ENCODE measurements around the gene SH3PXD2B. TPM values are rescaled to one million over a fixed set of nuclear protein-coding genes. Genes with fewer than 3 reads are reported as not detected.

Gene SH3PXD2B
- total and polyA plus RNA-seq, 10 donors = 2.0 to 31.8 (median 9.9) TPM

DNA sequence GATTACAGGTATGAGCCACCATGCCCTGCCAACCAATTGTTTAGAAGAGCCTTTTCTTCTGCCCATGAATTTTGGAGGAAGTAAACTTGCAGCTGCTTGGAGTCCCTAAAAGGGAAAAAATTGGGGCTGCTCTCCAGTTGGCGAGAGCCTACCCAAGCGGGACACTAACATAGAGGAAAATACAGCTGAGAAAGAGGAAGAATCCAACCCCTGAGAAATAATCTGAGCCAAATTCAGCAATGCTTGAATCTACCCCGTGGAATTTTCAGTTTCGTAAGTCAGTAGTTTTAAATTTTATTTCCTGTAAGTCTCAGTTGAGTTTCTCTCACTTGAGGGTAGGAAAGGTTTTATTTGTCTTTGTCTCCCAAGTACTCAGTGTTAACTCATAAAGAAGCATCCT is 140.4 kb downstream of the SH3PXD2B start:
- intact Hi-C loops (cut with DNase I; ENCODE audit: low total_unique reads) = no loop called here
- no peak for DNase-seq
- TF ChIP-seq POLR2AphosphoS5 (IDR thresholded peaks at IDR 0.05) (no peak), POLR2A (IDR thresholded peaks at IDR 0.05) (no peak)
- TF ChIP-seq, protein P1, sequence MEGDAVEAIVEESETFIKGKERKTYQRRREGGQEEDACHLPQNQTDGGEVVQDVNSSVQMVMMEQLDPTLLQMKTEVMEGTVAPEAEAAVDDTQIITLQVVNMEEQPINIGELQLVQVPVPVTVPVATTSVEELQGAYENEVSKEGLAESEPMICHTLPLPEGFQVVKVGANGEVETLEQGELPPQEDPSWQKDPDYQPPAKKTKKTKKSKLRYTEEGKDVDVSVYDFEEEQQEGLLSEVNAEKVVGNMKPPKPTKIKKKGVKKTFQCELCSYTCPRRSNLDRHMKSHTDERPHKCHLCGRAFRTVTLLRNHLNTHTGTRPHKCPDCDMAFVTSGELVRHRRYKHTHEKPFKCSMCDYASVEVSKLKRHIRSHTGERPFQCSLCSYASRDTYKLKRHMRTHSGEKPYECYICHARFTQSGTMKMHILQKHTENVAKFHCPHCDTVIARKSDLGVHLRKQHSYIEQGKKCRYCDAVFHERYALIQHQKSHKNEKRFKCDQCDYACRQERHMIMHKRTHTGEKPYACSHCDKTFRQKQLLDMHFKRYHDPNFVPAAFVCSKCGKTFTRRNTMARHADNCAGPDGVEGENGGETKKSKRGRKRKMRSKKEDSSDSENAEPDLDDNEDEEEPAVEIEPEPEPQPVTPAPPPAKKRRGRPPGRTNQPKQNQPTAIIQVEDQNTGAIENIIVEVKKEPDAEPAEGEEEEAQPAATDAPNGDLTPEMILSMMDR (IDR thresholded peaks at IDR 0.05 in 8 of 11, conservative IDR thresholded peaks at IDR 0.05 in 3 of 11) = no peak
- Histone ChIP-seq H3K4me1 (no peaks in the 10 kb centered on the region), H3K4me3 (no peak overlapping the region), H3K27ac (no peak overlapping the region), H3K27me3 (replicated peaks in 1 of 7) (no peaks in the 10 kb centered on the region), H3K36me3 (no peaks in the 10 kb centered on the region), H3K9me3 (no peaks in the 10 kb centered on the region)
- 73 to 82% (median 75%) methylated on average over 4 of the region's 4 CpGs for WGBS, 5 donors

DNA sequence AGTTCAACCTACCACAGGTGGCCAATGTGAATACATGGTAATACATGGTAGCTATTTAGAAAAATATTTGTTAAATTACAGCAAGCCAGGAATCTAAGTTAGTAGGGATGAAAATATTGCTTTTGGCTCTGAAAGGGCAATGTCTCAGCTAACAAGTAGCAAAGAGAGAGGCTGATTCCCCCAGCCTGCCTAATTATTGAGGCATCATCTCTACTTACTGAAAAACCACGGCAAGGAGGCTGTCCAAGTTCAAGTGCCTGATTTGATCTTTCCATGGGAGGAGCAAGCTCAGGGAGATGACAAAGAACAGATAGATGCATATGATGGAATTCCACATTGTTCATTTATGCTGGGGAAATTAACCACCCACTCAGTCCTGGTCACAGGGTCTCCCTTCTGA is 142.0 kb downstream of the SH3PXD2B start:
- H3K27me3 ChIP-seq (replicated peaks in 1 of 7) = no peaks in the 10 kb centered on the region
- WGBS, 5 donors = 42 to 80% (median 68%) methylated on average over 1 of the region's 1 CpG
- TF ChIP-seq POLR2AphosphoS5 (IDR thresholded peaks at IDR 0.05) (no peak), POLR2A (IDR thresholded peaks at IDR 0.05) (no peak)
- TF ChIP-seq, protein P1 (IDR thresholded peaks at IDR 0.05 in 8 of 11, conservative IDR thresholded peaks at IDR 0.05 in 3 of 11) = no peak
- no peaks in the 10 kb centered on the region for H3K4me1 ChIP-seq
- no peaks in the 10 kb centered on the region for H3K9me3 ChIP-seq
- no peak for DNase-seq
- H3K36me3 ChIP-seq = no peaks in the 10 kb centered on the region
- H3K4me3 ChIP-seq = no peak overlapping the region
- H3K27ac ChIP-seq = no peak overlapping the region
- intact Hi-C loops (cut with DNase I; ENCODE audit: low total_unique reads) = no loop called here

DNA sequence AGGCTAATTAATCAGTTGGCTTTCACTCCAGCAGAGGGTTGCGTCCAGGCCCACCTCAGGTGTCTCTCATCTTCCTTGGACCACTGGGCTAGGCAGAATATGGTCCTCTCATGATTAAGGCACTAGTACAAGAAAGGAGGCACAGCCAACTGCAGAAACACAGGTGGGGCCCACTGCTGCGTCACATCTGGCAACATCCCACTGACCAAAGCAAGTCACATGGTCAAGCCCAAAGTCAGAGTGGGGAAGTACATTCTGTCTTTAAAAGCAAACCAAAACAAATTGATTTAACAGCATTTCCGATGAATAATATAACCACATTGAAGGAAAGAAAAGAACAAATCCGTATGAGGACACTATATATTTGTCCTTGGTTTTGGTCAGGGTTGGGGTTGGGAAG is 142.7 kb downstream of the SH3PXD2B start:
- no peak overlapping the region for H3K27ac ChIP-seq
- no peak for DNase-seq
- intact Hi-C loops (cut with DNase I; ENCODE audit: low total_unique reads) = no loop called here
- no peaks in the 10 kb centered on the region for H3K4me1 ChIP-seq
- 81 to 90% (median 87%) methylated on average over 4 of the region's 4 CpGs for WGBS, 5 donors
- no peaks in the 10 kb centered on the region for H3K27me3 ChIP-seq (replicated peaks in 1 of 7)
- H3K36me3 ChIP-seq = no peaks in the 10 kb centered on the region
- no peak overlapping the region for H3K4me3 ChIP-seq
- TF ChIP-seq POLR2A (IDR thresholded peaks at IDR 0.05) (no peak), POLR2AphosphoS5 (IDR thresholded peaks at IDR 0.05) (no peak)
- TF ChIP-seq, protein P1 (IDR thresholded peaks at IDR 0.05 in 8 of 11, conservative IDR thresholded peaks at IDR 0.05 in 3 of 11) = no peak
- peaks cover 0 to under 1% (median 0%) of the 10 kb centered on the region in 8 donors for H3K9me3 ChIP-seq

DNA sequence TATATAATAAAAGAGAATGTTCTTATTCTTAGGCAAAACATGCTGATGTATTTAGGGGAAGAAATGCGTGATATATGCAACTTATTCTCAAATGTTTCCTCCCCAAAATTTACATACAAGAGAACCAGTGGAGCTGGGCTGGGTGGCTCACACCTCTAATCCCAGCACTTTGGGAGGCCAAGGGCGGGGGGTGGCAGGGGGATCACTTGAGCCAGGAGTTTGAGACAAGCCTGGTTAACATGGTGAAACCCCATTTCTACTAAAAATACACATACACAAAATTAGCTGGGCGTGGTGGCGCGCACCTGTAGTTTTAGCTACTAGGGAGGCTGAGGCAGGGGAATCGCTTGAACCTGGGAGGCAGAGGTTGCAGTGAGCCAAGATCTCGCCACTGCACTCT is 143.3 kb downstream of the SH3PXD2B start:
- 85 to 98% (median 93%) methylated on average over 7 of the region's 7 CpGs for WGBS, 5 donors
- Histone ChIP-seq H3K36me3 (no peaks in the 10 kb centered on the region), H3K27ac (no peak overlapping the region), H3K4me3 (no peak overlapping the region), H3K9me3 (peaks cover 0 to 6% (median 3%) of the 10 kb centered on the region in 8 donors), H3K27me3 (replicated peaks in 1 of 7) (no peaks in the 10 kb centered on the region), H3K4me1 (no peaks in the 10 kb centered on the region)
- no peak for DNase-seq
- TF ChIP-seq POLR2A (IDR thresholded peaks at IDR 0.05) = no peak
- TF ChIP-seq, protein P1 (IDR thresholded peaks at IDR 0.05 in 8 of 11, conservative IDR thresholded peaks at IDR 0.05 in 3 of 11) = no peak
- TF ChIP-seq POLR2AphosphoS5 (IDR thresholded peaks at IDR 0.05) = no peak
- intact Hi-C loops (cut with DNase I; ENCODE audit: low total_unique reads) = no loop called here
